ENCODE data around the gene NGF. TPM values are rescaled to one million over a fixed set of nuclear protein-coding genes. Genes with fewer than 3 reads are reported as not detected.

NGF gene
- total RNA-seq, 1 donor from 2014 or later: 12.9 TPM

DNA sequence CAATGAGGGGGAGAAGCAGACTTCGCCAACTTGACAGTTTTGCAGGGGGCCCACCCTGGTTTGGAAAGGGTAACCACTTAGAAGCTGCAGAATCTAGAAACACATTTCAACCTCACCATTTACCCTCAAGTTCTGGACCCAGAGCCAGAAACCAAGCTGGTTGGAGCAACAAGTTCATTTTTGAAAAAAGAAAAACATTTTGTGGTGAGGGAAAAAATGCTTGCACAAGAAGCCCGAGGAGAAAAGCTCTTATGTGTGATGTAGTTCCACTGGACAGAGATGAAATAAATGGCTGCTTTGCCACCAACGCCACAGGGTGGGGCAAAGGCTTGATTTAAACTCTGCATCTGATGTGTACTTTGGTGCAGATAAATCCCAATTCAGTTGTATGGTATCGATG lies 10.6 kb upstream of the NGF start:
- H2AFZ ChIP-seq (ENCODE audit: low read depth, low read length): no peak overlapping the region
- H3K9ac ChIP-seq (ENCODE audit: low read length): no peak overlapping the region
- peaks cover 50% of the 10 kb centered on the region for H3K27me3 Mint-ChIP-seq (ENCODE audit: low read depth, unreplicated experiment)
- H3K4me1 Mint-ChIP-seq (ENCODE audit: low read depth, unreplicated experiment): no peaks in the 10 kb centered on the region
- no peaks in the 10 kb centered on the region for H3K4me1 ChIP-seq (ENCODE audit: insufficient read depth, low read length)
- H3K4me3 ChIP-seq (ENCODE audit: insufficient read depth, low read depth, low read length): no peak overlapping the region
- H3K9me3 ChIP-seq (ENCODE audit: insufficient read depth, low read depth, low read length): no peaks in the 10 kb centered on the region
- peaks cover 5% of the 10 kb centered on the region for H3K27me3 ChIP-seq (ENCODE audit: insufficient read depth, low read length)
- TF ChIP-seq EZH2 (IDR thresholded peaks at IDR 0.05; ENCODE audit: insufficient read depth, low read length): no peak
- TF ChIP-seq, protein P1, sequence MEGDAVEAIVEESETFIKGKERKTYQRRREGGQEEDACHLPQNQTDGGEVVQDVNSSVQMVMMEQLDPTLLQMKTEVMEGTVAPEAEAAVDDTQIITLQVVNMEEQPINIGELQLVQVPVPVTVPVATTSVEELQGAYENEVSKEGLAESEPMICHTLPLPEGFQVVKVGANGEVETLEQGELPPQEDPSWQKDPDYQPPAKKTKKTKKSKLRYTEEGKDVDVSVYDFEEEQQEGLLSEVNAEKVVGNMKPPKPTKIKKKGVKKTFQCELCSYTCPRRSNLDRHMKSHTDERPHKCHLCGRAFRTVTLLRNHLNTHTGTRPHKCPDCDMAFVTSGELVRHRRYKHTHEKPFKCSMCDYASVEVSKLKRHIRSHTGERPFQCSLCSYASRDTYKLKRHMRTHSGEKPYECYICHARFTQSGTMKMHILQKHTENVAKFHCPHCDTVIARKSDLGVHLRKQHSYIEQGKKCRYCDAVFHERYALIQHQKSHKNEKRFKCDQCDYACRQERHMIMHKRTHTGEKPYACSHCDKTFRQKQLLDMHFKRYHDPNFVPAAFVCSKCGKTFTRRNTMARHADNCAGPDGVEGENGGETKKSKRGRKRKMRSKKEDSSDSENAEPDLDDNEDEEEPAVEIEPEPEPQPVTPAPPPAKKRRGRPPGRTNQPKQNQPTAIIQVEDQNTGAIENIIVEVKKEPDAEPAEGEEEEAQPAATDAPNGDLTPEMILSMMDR (IDR thresholded peaks at IDR 0.05; ENCODE audit: insufficient read depth, low read depth, low read length): no peak
- DNase-seq (ENCODE audit: low read depth) (no peak), FAIRE-seq (no peak)
- H3K4me2 ChIP-seq (ENCODE audit: low read length): no peak overlapping the region
- no peak overlapping the region for H3K27ac ChIP-seq (ENCODE audit: low read depth, low read length)
- no peak overlapping the region for H3K27ac Mint-ChIP-seq (ENCODE audit: unreplicated experiment)
- peaks cover 3% of the 10 kb centered on the region for H3K36me3 Mint-ChIP-seq (ENCODE audit: low read depth, unreplicated experiment)
- no peak overlapping the region for H3K4me3 Mint-ChIP-seq (ENCODE audit: unreplicated experiment)
- H3K79me2 ChIP-seq (ENCODE audit: insufficient read depth, low read length): no peaks in the 10 kb centered on the region
- H3K36me3 ChIP-seq (ENCODE audit: insufficient read depth, low read length): no peaks in the 10 kb centered on the region
- peaks cover 8% of the 10 kb centered on the region for H3K9me3 Mint-ChIP-seq (ENCODE audit: unreplicated experiment)
- H4K20me1 ChIP-seq (ENCODE audit: insufficient read depth, low read length): no peaks in the 10 kb centered on the region

DNA sequence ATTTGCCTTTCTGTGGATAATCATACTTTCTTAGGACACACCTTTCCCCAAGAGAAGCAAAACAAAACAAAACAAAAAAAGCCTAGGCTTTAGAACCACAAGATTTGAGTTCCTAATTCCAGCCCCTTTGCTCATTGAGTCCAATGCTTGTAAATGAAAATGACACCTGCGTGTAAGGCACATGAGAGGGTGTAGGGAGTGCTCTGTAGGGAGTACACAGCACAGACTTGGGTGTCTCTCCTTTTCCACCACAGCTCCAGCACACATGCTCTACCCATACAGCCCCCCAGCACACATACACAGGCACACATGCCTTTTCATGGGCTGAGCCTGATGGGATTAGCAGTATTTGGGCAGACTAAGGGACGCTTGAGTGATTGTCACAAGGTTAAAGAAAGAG lies 9.2 kb upstream of the NGF start:
- no peak for FAIRE-seq
- H3K4me3 Mint-ChIP-seq (ENCODE audit: unreplicated experiment): no peak overlapping the region

DNA sequence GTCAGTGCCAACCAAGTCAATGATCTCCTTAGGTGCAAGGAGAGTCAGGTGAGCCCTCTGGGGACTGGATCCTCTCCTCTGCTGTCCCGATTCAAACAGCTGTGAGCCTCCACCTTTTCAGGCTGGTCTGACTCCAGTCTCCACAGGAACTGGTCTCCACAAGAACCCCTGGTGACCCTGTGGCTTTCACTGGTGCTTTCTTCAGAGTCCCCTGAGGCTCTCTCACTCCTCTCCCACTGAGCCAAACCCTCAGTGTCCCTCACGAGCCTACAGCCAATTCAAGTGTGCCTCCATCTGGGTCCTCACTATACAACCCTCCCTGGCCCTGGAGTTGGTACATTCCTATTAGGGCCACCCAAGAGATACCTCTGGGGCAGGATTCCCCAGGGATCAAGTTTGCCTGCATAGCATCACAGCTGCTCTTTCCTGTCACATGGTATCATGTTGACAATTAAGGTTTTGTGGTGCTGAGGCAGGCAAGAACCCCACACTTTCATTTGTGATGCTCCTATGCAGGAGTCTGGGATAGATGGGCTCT lies 5.2 kb upstream of the NGF start:
- DNase-seq (ENCODE audit: low read depth): no peak
- Mint-ChIP-seq H3K27ac (ENCODE audit: unreplicated experiment) (no peak overlapping the region), H3K4me1 (ENCODE audit: low read depth, unreplicated experiment) (peaks cover 5% of the 10 kb centered on the region), H3K36me3 (ENCODE audit: low read depth, unreplicated experiment) (no peaks in the 10 kb centered on the region), H3K27me3 (ENCODE audit: low read depth, unreplicated experiment) (peaks cover 45% of the 10 kb centered on the region), H3K9me3 (ENCODE audit: unreplicated experiment) (peaks cover 5% of the 10 kb centered on the region), H3K4me3 (ENCODE audit: unreplicated experiment) (no peak overlapping the region)
- H3K27ac ChIP-seq (ENCODE audit: low read depth, low read length): no peak overlapping the region
- no peaks in the 10 kb centered on the region for H3K79me2 ChIP-seq (ENCODE audit: insufficient read depth, low read length)
- H2AFZ ChIP-seq (ENCODE audit: low read depth, low read length): no peak overlapping the region
- no peak overlapping the region for H3K4me3 ChIP-seq (ENCODE audit: insufficient read depth, low read depth, low read length)
- H4K20me1 ChIP-seq (ENCODE audit: insufficient read depth, low read length): no peaks in the 10 kb centered on the region
- TF ChIP-seq EZH2 (IDR thresholded peaks at IDR 0.05; ENCODE audit: insufficient read depth, low read length): no peak
- TF ChIP-seq, protein P1 (IDR thresholded peaks at IDR 0.05; ENCODE audit: insufficient read depth, low read depth, low read length): no peak
- peaks cover 8% of the 10 kb centered on the region for H3K27me3 ChIP-seq (ENCODE audit: insufficient read depth, low read length)
- H3K9me3 ChIP-seq (ENCODE audit: insufficient read depth, low read depth, low read length): no peaks in the 10 kb centered on the region
- no peak overlapping the region for H3K4me2 ChIP-seq (ENCODE audit: low read length)
- FAIRE-seq: no peak
- no peaks in the 10 kb centered on the region for H3K4me1 ChIP-seq (ENCODE audit: insufficient read depth, low read length)
- H3K36me3 ChIP-seq (ENCODE audit: insufficient read depth, low read length): no peaks in the 10 kb centered on the region
- no peak overlapping the region for H3K9ac ChIP-seq (ENCODE audit: low read length)

More for the DNA sequence above, 9.2 kb upstream of the NGF start:
- peaks cover 3% of the 10 kb centered on the region for H3K36me3 Mint-ChIP-seq (ENCODE audit: low read depth, unreplicated experiment)
- Histone ChIP-seq H3K36me3 (ENCODE audit: insufficient read depth, low read length) (no peaks in the 10 kb centered on the region), H3K79me2 (ENCODE audit: insufficient read depth, low read length) (no peaks in the 10 kb centered on the region), H3K9ac (ENCODE audit: low read length) (no peak overlapping the region), H4K20me1 (ENCODE audit: insufficient read depth, low read length) (no peaks in the 10 kb centered on the region), H3K27ac (ENCODE audit: low read depth, low read length) (no peak overlapping the region), H3K4me1 (ENCODE audit: insufficient read depth, low read length) (no peaks in the 10 kb centered on the region), H3K4me3 (ENCODE audit: insufficient read depth, low read depth, low read length) (no peak overlapping the region), H3K27me3 (ENCODE audit: insufficient read depth, low read length) (peaks cover 5% of the 10 kb centered on the region), H3K9me3 (ENCODE audit: insufficient read depth, low read depth, low read length) (no peaks in the 10 kb centered on the region), H3K4me2 (ENCODE audit: low read length) (no peak overlapping the region), H2AFZ (ENCODE audit: low read depth, low read length) (no peak overlapping the region)
- no peak for DNase-seq (ENCODE audit: low read depth)
- TF ChIP-seq EZH2 (IDR thresholded peaks at IDR 0.05; ENCODE audit: insufficient read depth, low read length): no peak
- TF ChIP-seq, protein P1 (IDR thresholded peaks at IDR 0.05; ENCODE audit: insufficient read depth, low read depth, low read length): no peak
- peaks cover 6% of the 10 kb centered on the region for H3K9me3 Mint-ChIP-seq (ENCODE audit: unreplicated experiment)
- H3K27me3 Mint-ChIP-seq (ENCODE audit: low read depth, unreplicated experiment): peaks cover 46% of the 10 kb centered on the region
- no peak overlapping the region for H3K27ac Mint-ChIP-seq (ENCODE audit: unreplicated experiment)
- no peaks in the 10 kb centered on the region for H3K4me1 Mint-ChIP-seq (ENCODE audit: low read depth, unreplicated experiment)
